B cell (primary cell): ENCODE measurements around the gene ASPSCR1. TPM values are rescaled to one million over a fixed set of nuclear protein-coding genes. Genes with fewer than 3 reads are reported as not detected.

ENCODE experiments used
- ATAC-seq: fragments of 200-7000 bp; cut with Tn5 transposase; one replicate; pipeline ENCODE4 v1.10.0; 2021; ENCODE audit warnings: low read depth, mild to moderate bottlenecking, moderate number of reproducible peaks, moderate library complexity
- CTCF ChIA-PET: fragments of 350-600 bp; sonication (Branson Sonifier 250); formaldehyde crosslinking; loops from one replicate; lab custom pipeline; 2021; ENCODE audit warnings: antibody characterized with exemption, inconsistent platforms; lab: Charles Lee
- POLR2A ChIA-PET: fragments of 350-600 bp; sonication (Branson Sonifier 250); formaldehyde crosslinking; loops from one replicate; lab custom pipeline; 2021; ENCODE audit warnings: antibody characterized with exemption; lab: Charles Lee
- DNase-seq: peaks from one replicate; pipeline ENCODE4 v3.0.0; 2013
- H2AFZ ChIP-seq: 2 replicates; pipeline ENCODE4 v1.6.1; 2012; ENCODE audit warnings: mild to moderate bottlenecking, low read depth, low read length; ENCODE audit not compliant: insufficient read depth, poor library complexity, severe bottlenecking
- H3K27ac ChIP-seq, 2 donors: 1 replicate in 1 of 2; 2 replicates in 1 of 2; pipeline ENCODE4 v1.5.1; 2012 to 2013; ENCODE audit warnings: low read length in 2 of 2, mild to moderate bottlenecking in 2 of 2, moderate library complexity in 1 of 2
- H3K27me3 ChIP-seq, 4 experiments: fragments of 200-600 bp in 1 of 4; sonication (generic) in 1 of 4; replicated peaks in 1 of 4; 1 replicate in 2 of 4; 2 replicates in 2 of 4; pipeline versions ENCODE4 v1.6.1 to v1.7.0; 2013 to 2016; ENCODE audit warnings: low read length in 3 of 4, mild to moderate bottlenecking in 2 of 4, mixed read lengths in 1 of 4, moderate library complexity in 1 of 4; ENCODE audit not compliant: insufficient read depth in 4 of 4, control insufficient read depth in 3 of 4; ENCODE audit errors: control extremely low read depth in 1 of 4
- H3K36me3 ChIP-seq, 2 experiments: replicated peaks in 1 of 2; 1 replicate in 1 of 2; 2 replicates in 1 of 2; pipeline versions ENCODE4 v1.6.1 to v1.7.1; 2013; ENCODE audit warnings: low read length in 1 of 2; ENCODE audit not compliant: insufficient read depth in 2 of 2, control insufficient read depth in 1 of 2; ENCODE audit errors: control extremely low read depth in 1 of 2, extremely low read depth in 1 of 2
- H3K4me1 ChIP-seq, 2 donors: fragments of 200-600 bp in 1 of 2; sonication (generic) in 1 of 2; 1 replicate in 1 of 2; 2 replicates in 1 of 2; pipeline versions ENCODE4 v1.5.1 to v1.6.1; 2013 to 2017; ENCODE audit warnings: low read length in 2 of 2; ENCODE audit not compliant: control insufficient read depth in 2 of 2, insufficient read depth in 2 of 2
- H3K4me2 ChIP-seq: replicated peaks from 2 replicates; pipeline ENCODE3; 2012; ENCODE audit warnings: mild to moderate bottlenecking, low read depth, low read length; ENCODE audit not compliant: poor library complexity, severe bottlenecking
- H3K4me3 ChIP-seq, 5 experiments: fragments of 200-600 bp in 1 of 5; sonication (generic) in 1 of 5; 1 replicate in 3 of 5; 2 replicates in 2 of 5; pipeline versions ENCODE4 v1.5.1 to v1.7.0; 2011 to 2016; ENCODE audit warnings: low read length in 4 of 5, mild to moderate bottlenecking in 4 of 5, low read depth in 2 of 5, control low read depth in 1 of 5, moderate library complexity in 1 of 5; ENCODE audit not compliant: insufficient read depth in 1 of 5; ENCODE audit errors: control extremely low read depth in 1 of 5, extremely low read depth in 1 of 5
- H3K79me2 ChIP-seq: fragments of 200-600 bp; sonication (generic); one replicate; pipeline ENCODE4 v1.6.0; 2016; ENCODE audit warnings: low read length; ENCODE audit not compliant: control insufficient read depth, insufficient read depth
- H3K9ac ChIP-seq: fragments of 200-600 bp; sonication (generic); 2 replicates; pipeline ENCODE4 v1.6.1; 2017; ENCODE audit warnings: mild to moderate bottlenecking, low read length, moderate library complexity
- H3K9me3 ChIP-seq, 3 donors: one replicate each; pipeline versions ENCODE4 v1.6.1 to v1.7.1; 2013; ENCODE audit warnings: low read length in 2 of 3; ENCODE audit not compliant: control insufficient read depth in 2 of 3, insufficient read depth in 1 of 3; ENCODE audit errors: control extremely low read depth in 1 of 3
- H4K20me1 ChIP-seq: 2 replicates; pipeline ENCODE4 v1.6.0; 2012; ENCODE audit warnings: mild to moderate bottlenecking, low read length; ENCODE audit not compliant: insufficient read depth, control insufficient read depth, poor library complexity, severe bottlenecking
- H3K27ac Mint-ChIP-seq: one replicate; pipeline ENCODE4 v1.8.0; 2021; ENCODE audit warnings: mixed read lengths
- H3K27me3 Mint-ChIP-seq: one replicate; pipeline ENCODE4 v1.8.0; 2021; ENCODE audit warnings: mixed read lengths
- H3K4me1 Mint-ChIP-seq: one replicate; pipeline ENCODE4 v1.8.0; 2021; ENCODE audit warnings: mixed read lengths
- H3K4me3 Mint-ChIP-seq: one replicate; pipeline ENCODE4 v1.8.0; 2021; ENCODE audit warnings: mixed read lengths
- H3K9me3 Mint-ChIP-seq: one replicate; pipeline ENCODE4 v1.8.0; 2022; ENCODE audit warnings: mixed read lengths; ENCODE audit not compliant: insufficient read depth
- EZH2 ChIP-seq: IDR thresholded peaks from 2 replicates; pipeline ENCODE4 v1.6.1; 2012; ENCODE audit warnings: borderline replicate concordance, low read depth, mild to moderate bottlenecking, moderate library complexity, low read length; ENCODE audit not compliant: insufficient read depth, poor library complexity, severe bottlenecking
- WGBS: methylation state at CpG from one replicate; pipeline ENCODE4 v1.1.5; 2013; ENCODE audit warnings: missing lambda C conversion rate; ENCODE audit not compliant: insufficient coverage; 5-methylcytosine and 5-hydroxymethylcytosine counted together
- intact Hi-C: fragments of 100-400 bp; cut with micrococcal nuclease; formaldehyde crosslinking; loops from one replicate; pipeline ENCODE4 v1.10.0; 2022
- polyA plus RNA-seq: library from polyadenylated mRNA; depleted of rRNA; stranded (reverse); fragments of >200 nt; gene quantifications from 2 replicates; pipeline ENCODE4 v1.2.3, GENCODE V29; 2012
- total RNA-seq, 2 donors: library from RNA; stranded (reverse); fragments of 120-200 nt in 1 of 2; gene quantifications; 1 replicate in 1 of 2; 2 replicates in 1 of 2; pipeline versions ENCODE4 v1.2.3 to v1.2.4, GENCODE V29; 2013 to 2022
- TF ChIP-seq, protein P1 (sequence below): fragments of 200-600 bp; IDR thresholded peaks from one replicate; pipeline ENCODE4 v1.8.0; 2022; ENCODE audit warnings: antibody characterized with exemption, mild to moderate bottlenecking

ASPSCR1 gene
- total and polyA plus RNA-seq, 2 donors (not counting 1 experiment from before 2014, with no cell fraction given) = 34.0 to 46.7 TPM

- peaks cover 19% of the 10 kb centered on the region for H4K20me1 ChIP-seq
- no peak overlapping the region for H2AFZ ChIP-seq
- ATAC-seq (no peak), DNase-seq (no peak)
- TF ChIP-seq, protein P1, sequence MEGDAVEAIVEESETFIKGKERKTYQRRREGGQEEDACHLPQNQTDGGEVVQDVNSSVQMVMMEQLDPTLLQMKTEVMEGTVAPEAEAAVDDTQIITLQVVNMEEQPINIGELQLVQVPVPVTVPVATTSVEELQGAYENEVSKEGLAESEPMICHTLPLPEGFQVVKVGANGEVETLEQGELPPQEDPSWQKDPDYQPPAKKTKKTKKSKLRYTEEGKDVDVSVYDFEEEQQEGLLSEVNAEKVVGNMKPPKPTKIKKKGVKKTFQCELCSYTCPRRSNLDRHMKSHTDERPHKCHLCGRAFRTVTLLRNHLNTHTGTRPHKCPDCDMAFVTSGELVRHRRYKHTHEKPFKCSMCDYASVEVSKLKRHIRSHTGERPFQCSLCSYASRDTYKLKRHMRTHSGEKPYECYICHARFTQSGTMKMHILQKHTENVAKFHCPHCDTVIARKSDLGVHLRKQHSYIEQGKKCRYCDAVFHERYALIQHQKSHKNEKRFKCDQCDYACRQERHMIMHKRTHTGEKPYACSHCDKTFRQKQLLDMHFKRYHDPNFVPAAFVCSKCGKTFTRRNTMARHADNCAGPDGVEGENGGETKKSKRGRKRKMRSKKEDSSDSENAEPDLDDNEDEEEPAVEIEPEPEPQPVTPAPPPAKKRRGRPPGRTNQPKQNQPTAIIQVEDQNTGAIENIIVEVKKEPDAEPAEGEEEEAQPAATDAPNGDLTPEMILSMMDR = no peak
- no peak for TF ChIP-seq EZH2
- H3K4me3 ChIP-seq = no peak overlapping the region
- H3K79me2 ChIP-seq = peaks cover 29% of the 10 kb centered on the region
- peaks cover 0 to 12% of the 10 kb centered on the region in 2 experiments for H3K36me3 ChIP-seq
- H3K27me3 ChIP-seq = no peaks in the 10 kb centered on the region
- Mint-ChIP-seq H3K27ac (no peak overlapping the region), H3K9me3 (no peaks in the 10 kb centered on the region), H3K4me3 (peak overlapping the region; percentile 54), H3K27me3 (no peaks in the 10 kb centered on the region), H3K4me1 (peaks cover 14% of the 10 kb centered on the region)
- no peak overlapping the region for H3K4me2 ChIP-seq
- H3K9ac ChIP-seq = no peak overlapping the region
- CTCF ChIA-PET = interaction anchor here (1.0 to 1.7 kb wide), 2 partner anchors 12 to 19 kb away, joined by 3 to 6 read pairs; partner anchors contain the start of gene DCXR
- intact Hi-C loops = no loop called here
- POLR2A ChIA-PET = interaction anchor here (0.8 kb wide), 1 partner anchor 16 kb away, joined by 3 read pairs; the partner anchor contains the start of gene DUS1L
- H3K9me3 ChIP-seq = no peaks in the 10 kb centered on the region
- no peak overlapping the region for H3K27ac ChIP-seq
- peaks cover 20 to 34% of the 10 kb centered on the region in 2 donors for H3K4me1 ChIP-seq
- WGBS = 89% methylated on average over 15 of the region's 16 CpGs
Observed at GRCh38 chr17:82049521-82049971, 72.1 kb downstream of the ASPSCR1 start.

DNA sequence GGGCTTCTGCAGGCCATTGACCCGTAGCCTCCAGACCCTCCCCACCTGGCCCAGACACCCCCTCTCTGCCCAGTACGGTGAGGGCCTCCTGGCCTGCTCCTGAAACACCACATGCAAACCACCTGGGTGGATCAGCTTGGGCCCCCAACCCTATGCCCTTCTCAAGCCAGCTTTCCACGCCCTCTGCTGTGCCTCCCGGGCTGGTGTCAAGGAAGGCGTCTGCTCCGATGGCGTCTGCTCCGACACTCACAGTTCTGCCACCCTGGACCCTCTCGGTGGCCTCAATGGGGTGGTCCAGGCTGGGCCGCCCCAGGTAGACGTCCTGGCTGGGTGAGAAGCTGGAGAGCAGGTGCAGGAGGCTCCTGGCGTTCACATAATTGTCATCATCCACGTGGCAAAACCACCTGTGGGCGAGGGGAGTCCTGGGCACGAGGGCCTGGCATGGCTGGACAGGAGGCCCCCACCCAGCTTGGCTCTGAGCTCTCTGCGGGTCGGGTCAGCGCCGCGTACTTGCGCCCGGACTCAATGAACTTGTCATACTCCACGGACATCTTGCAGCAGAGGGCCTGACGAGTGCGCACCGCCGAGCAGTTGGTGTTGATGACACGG is 72.8 kb downstream of the ASPSCR1 start:
- H2AFZ ChIP-seq = no peak overlapping the region
- ChIA-PET POLR2A (interaction anchor here (0.8 kb wide), 1 partner anchor 16 kb away, joined by 3 read pairs; the partner anchor contains the start of gene DUS1L), CTCF (interaction anchor here (1.0 to 1.7 kb wide), 2 partner anchors 12 to 20 kb away, joined by 3 to 6 read pairs; partner anchors contain the start of gene DCXR)
- TF ChIP-seq EZH2 = no peak
- TF ChIP-seq, protein P1 = no peak
- peaks cover 0 to 19% of the 10 kb centered on the region in 2 experiments for H3K36me3 ChIP-seq
- Mint-ChIP-seq H3K4me3 (peak overlapping the region; percentile 84), H3K27me3 (no peaks in the 10 kb centered on the region), H3K4me1 (peaks cover 14% of the 10 kb centered on the region), H3K9me3 (no peaks in the 10 kb centered on the region), H3K27ac (peak overlapping the region; percentile 86)
- no peak overlapping the region for H3K27ac ChIP-seq
- peaks cover 20 to 34% of the 10 kb centered on the region in 2 donors for H3K4me1 ChIP-seq
- no peaks in the 10 kb centered on the region for H3K9me3 ChIP-seq
- H3K4me3 ChIP-seq = no peak overlapping the region
- 95% methylated on average over 28 of the region's 28 CpGs for WGBS
- H3K27me3 ChIP-seq = no peaks in the 10 kb centered on the region
- peaks cover 29% of the 10 kb centered on the region for H3K79me2 ChIP-seq
- no peak overlapping the region for H3K9ac ChIP-seq
- intact Hi-C loops = loop anchor here (2.0 kb wide), 1 partner anchor 27 kb away; the partner anchor contains the start of genes CENPX and LRRC45
- H3K4me2 ChIP-seq = peak overlapping the region; percentile 90
- DNase-seq = no peak
- H4K20me1 ChIP-seq = peaks cover 19% of the 10 kb centered on the region
- ATAC-seq = no peak
